Ureter (tissue), 1 donor: ENCODE measurements around the gene LCN9. TPM values are rescaled to one million over a fixed set of nuclear protein-coding genes. Genes with fewer than 3 reads are reported as not detected.

ENCODE experiments used
- total RNA-seq: library from RNA; stranded (reverse); gene quantifications from one replicate; pipeline ENCODE4 v1.2.4, GENCODE V29; 2023
- donor health status: DM: yes; HTN: yes; CAD: no.

The LCN9 gene
- total RNA-seq, 1 donor from 2014 or later, result not detected

Other genes starting within 250 kb of the LCN9 start
- 25.6 TPM for gene PPP1R26, start 183.5 kb upstream of the LCN9 start, total RNA-seq
- 34.5 TPM for gene MRPS2, start 162.6 kb upstream of the LCN9 start, total RNA-seq
- gene LCN1, start 141.9 kb upstream of the LCN9 start, total RNA-seq, result not detected
- gene OBP2A, start 117.2 kb upstream of the LCN9 start, total RNA-seq, result not detected
- gene PAEP, start 101.6 kb upstream of the LCN9 start, total RNA-seq, result not detected
- not detected for gene GLT6D1, start 23.8 kb upstream of the LCN9 start, total RNA-seq
- gene SOHLH1, start 36.2 kb downstream of the LCN9 start, total RNA-seq, result not detected
- 0.83 TPM for gene KCNT1, start 38.9 kb downstream of the LCN9 start, total RNA-seq
- gene CAMSAP1, start 244.2 kb downstream of the LCN9 start, total RNA-seq, result 35.8 TPM